HepG2 (cell line): ENCODE data around the gene OR6B3.

ENCODE experiments used
- CENPBD1 ChIP-seq: sonication (generic); formaldehyde crosslinking; IDR thresholded peaks from 2 replicates; pipeline ENCODE4 v1.8.0; 2022; ENCODE audit warnings: missing genetic modification reagents, low read depth, mild to moderate bottlenecking, borderline replicate concordance
- DZIP1 ChIP-seq: sonication (generic); formaldehyde crosslinking; IDR thresholded peaks from 2 replicates; pipeline ENCODE4 v1.5.0; 2020; ENCODE audit warnings: mild to moderate bottlenecking, missing genetic modification reagents
- EZH2 ChIP-seq: conservative IDR thresholded peaks from 2 replicates; pipeline ENCODE4 v1.6.1; 2012; ENCODE audit warnings: mild to moderate bottlenecking, low read depth, low read length, moderate library complexity
- NCOA1 ChIP-seq: sonication (generic); formaldehyde crosslinking; IDR thresholded peaks from 2 replicates; pipeline ENCODE4 v1.9.0; 2021; ENCODE audit warnings: missing genetic modification reagents
- ZNF317 ChIP-seq: sonication (generic); formaldehyde crosslinking; IDR thresholded peaks from 2 replicates; pipeline ENCODE4 v1.5.0; 2020; ENCODE audit warnings: mild to moderate bottlenecking, missing genetic modification reagents
- ZNF710 ChIP-seq: sonication (generic); formaldehyde crosslinking; IDR thresholded peaks from 2 replicates; pipeline ENCODE4 v1.5.0; 2020; ENCODE audit warnings: mild to moderate bottlenecking, missing genetic modification reagents, borderline replicate concordance

GRCh38 chr2:240066489-240066888, 13.2 kb upstream of the OR6B3 start:
- TF ChIP-seq ZNF710 (no peak), ZNF317 (CRISPR knock-in tag) (no peak), DZIP1 (CRISPR knock-in tag) (no peak), NCOA1 (no peak), CENPBD1 (CRISPR knock-in tag) (no peak), EZH2 (no peak)
